Measurements from ENCODE around the gene RNF130.

The RNF130 gene

GRCh38 chr5:179926657-179927056, 144.9 kb downstream of the RNF130 start:
- no peak overlapping the region for H3K4me3 ChIP-seq (ENCODE audit: control insufficient read depth, low read depth, low read length)
- DNase-seq (ENCODE audit: low read depth): no peak
- TF ChIP-seq CTCF (conservative IDR thresholded peaks at IDR 0.05; ENCODE audit: control insufficient read depth, insufficient read depth, low read depth, low read length): no peak

GRCh38 chr5:179923436-179923835, 148.1 kb downstream of the RNF130 start:
- no peak for TF ChIP-seq CTCF (conservative IDR thresholded peaks at IDR 0.05; ENCODE audit: control insufficient read depth, insufficient read depth, low read depth, low read length)
- H3K4me3 ChIP-seq (ENCODE audit: control insufficient read depth, low read depth, low read length): no peak overlapping the region
- DNase-seq (ENCODE audit: low read depth): no peak

GRCh38 chr5:179920175-179920574, 151.4 kb downstream of the RNF130 start:
- no peak for TF ChIP-seq CTCF (conservative IDR thresholded peaks at IDR 0.05; ENCODE audit: control insufficient read depth, insufficient read depth, low read depth, low read length)
- no peak for DNase-seq (ENCODE audit: low read depth)
- H3K4me3 ChIP-seq (ENCODE audit: control insufficient read depth, low read depth, low read length): no peak overlapping the region

- TF ChIP-seq CTCF (conservative IDR thresholded peaks at IDR 0.05; ENCODE audit: control insufficient read depth, insufficient read depth, low read depth, low read length): no peak
- DNase-seq (ENCODE audit: low read depth): no peak
- no peak overlapping the region for H3K4me3 ChIP-seq (ENCODE audit: control insufficient read depth, low read depth, low read length)
These were observed 152.0 kb downstream of the RNF130 start for GRCh38 chr5:179919487-179920060.

GRCh38 chr5:179918742-179919486, 152.6 kb downstream of the RNF130 start:
- no peak overlapping the region for H3K4me3 ChIP-seq (ENCODE audit: control insufficient read depth, low read depth, low read length)
- no peak for DNase-seq (ENCODE audit: low read depth)
- no peak for TF ChIP-seq CTCF (conservative IDR thresholded peaks at IDR 0.05; ENCODE audit: control insufficient read depth, insufficient read depth, low read depth, low read length)

- DNase-seq (ENCODE audit: low read depth): no peak
- TF ChIP-seq CTCF (conservative IDR thresholded peaks at IDR 0.05; ENCODE audit: control insufficient read depth, insufficient read depth, low read depth, low read length): no peak
- no peak overlapping the region for H3K4me3 ChIP-seq (ENCODE audit: control insufficient read depth, low read depth, low read length)
These were observed 155.0 kb downstream of the RNF130 start for GRCh38 chr5:179916523-179916922.

Data from fibroblast of mammary gland (primary cell).